WTC11 (cell line): ENCODE measurements around the gene ARL15.

Experiments
- ATF6 ChIP-seq: sonication (generic); formaldehyde crosslinking; IDR thresholded peaks from 2 replicates; pipeline ENCODE4 v1.8.1; 2023; ENCODE audit warnings: mild to moderate bottlenecking, missing genetic modification reagents
- CREB1 ChIP-seq: sonication (generic); formaldehyde crosslinking; IDR thresholded peaks from 2 replicates; pipeline ENCODE4 v1.8.0; 2023; ENCODE audit warnings: mild to moderate bottlenecking, missing genetic modification reagents
- CTCF ChIP-seq: fragments of 200-600 bp; IDR thresholded peaks from 2 replicates; pipeline ENCODE4 v1.8.0; 2022; ENCODE audit warnings: antibody characterized with exemption
- ETV6 ChIP-seq: sonication (generic); formaldehyde crosslinking; IDR thresholded peaks from 2 replicates; pipeline ENCODE4 v1.8.1; 2022; ENCODE audit warnings: mild to moderate bottlenecking, missing genetic modification reagents
- GABPB1 ChIP-seq: sonication (generic); formaldehyde crosslinking; IDR thresholded peaks from 2 replicates; pipeline ENCODE4 v1.8.1; 2023; ENCODE audit warnings: mild to moderate bottlenecking, missing genetic modification reagents
- JUN ChIP-seq: sonication (generic); formaldehyde crosslinking; IDR thresholded peaks from 2 replicates; pipeline ENCODE4 v1.8.0; 2023; ENCODE audit warnings: mild to moderate bottlenecking, missing genetic modification reagents
- NFE2L1 ChIP-seq: sonication (generic); formaldehyde crosslinking; IDR thresholded peaks from 2 replicates; pipeline ENCODE4 v1.8.1; 2023; ENCODE audit warnings: missing genetic modification reagents
- NR2C2 ChIP-seq: sonication (generic); formaldehyde crosslinking; IDR thresholded peaks from 2 replicates; pipeline ENCODE4 v1.8.0; 2022; ENCODE audit warnings: mild to moderate bottlenecking, missing genetic modification reagents
- SOX15 ChIP-seq: fragments of 250-450 bp; sonication (Bioruptor Pico); IDR thresholded peaks from 2 replicates; pipeline ENCODE4 v1.9.0; 2021; ENCODE audit warnings: mild to moderate bottlenecking
- TEAD4 ChIP-seq: sonication (generic); formaldehyde crosslinking; IDR thresholded peaks from 2 replicates; pipeline ENCODE4 v1.8.0; 2022; ENCODE audit warnings: mild to moderate bottlenecking, missing genetic modification reagents
- ZNF416 ChIP-seq: fragments of 250-450 bp; sonication (Bioruptor Pico); IDR thresholded peaks from 2 replicates; pipeline ENCODE4 v1.9.0; 2021; ENCODE audit warnings: mild to moderate bottlenecking, inconsistent platforms
- TF ChIP-seq, protein P1 (sequence below): sonication (generic); formaldehyde crosslinking; IDR thresholded peaks from 2 replicates; pipeline ENCODE4 v1.8.0; 2022; ENCODE audit warnings: mild to moderate bottlenecking, missing genetic modification reagents
- TF ChIP-seq, protein P2 (sequence below): sonication (generic); formaldehyde crosslinking; IDR thresholded peaks from 2 replicates; pipeline ENCODE4 v1.8.0; 2023; ENCODE audit warnings: mild to moderate bottlenecking, missing genetic modification reagents
- TF ChIP-seq, protein P3 (sequence below): sonication (generic); formaldehyde crosslinking; IDR thresholded peaks from 2 replicates; pipeline ENCODE4 v1.8.1; 2023; ENCODE audit warnings: mild to moderate bottlenecking, missing genetic modification reagents, moderate library complexity

- TF ChIP-seq GABPB1: no peak
- TF ChIP-seq, protein P1, sequence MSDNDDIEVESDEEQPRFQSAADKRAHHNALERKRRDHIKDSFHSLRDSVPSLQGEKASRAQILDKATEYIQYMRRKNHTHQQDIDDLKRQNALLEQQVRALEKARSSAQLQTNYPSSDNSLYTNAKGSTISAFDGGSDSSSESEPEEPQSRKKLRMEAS (CRISPR knock-in tag): no peak
- TF ChIP-seq, protein P2, sequence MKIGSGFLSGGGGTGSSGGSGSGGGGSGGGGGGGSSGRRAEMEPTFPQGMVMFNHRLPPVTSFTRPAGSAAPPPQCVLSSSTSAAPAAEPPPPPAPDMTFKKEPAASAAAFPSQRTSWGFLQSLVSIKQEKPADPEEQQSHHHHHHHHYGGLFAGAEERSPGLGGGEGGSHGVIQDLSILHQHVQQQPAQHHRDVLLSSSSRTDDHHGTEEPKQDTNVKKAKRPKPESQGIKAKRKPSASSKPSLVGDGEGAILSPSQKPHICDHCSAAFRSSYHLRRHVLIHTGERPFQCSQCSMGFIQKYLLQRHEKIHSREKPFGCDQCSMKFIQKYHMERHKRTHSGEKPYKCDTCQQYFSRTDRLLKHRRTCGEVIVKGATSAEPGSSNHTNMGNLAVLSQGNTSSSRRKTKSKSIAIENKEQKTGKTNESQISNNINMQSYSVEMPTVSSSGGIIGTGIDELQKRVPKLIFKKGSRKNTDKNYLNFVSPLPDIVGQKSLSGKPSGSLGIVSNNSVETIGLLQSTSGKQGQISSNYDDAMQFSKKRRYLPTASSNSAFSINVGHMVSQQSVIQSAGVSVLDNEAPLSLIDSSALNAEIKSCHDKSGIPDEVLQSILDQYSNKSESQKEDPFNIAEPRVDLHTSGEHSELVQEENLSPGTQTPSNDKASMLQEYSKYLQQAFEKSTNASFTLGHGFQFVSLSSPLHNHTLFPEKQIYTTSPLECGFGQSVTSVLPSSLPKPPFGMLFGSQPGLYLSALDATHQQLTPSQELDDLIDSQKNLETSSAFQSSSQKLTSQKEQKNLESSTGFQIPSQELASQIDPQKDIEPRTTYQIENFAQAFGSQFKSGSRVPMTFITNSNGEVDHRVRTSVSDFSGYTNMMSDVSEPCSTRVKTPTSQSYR (CRISPR knock-in tag): no peak
- TF ChIP-seq ETV6 (CRISPR knock-in tag): no peak
- TF ChIP-seq TEAD4 (CRISPR knock-in tag): no peak
- TF ChIP-seq JUN (CRISPR knock-in tag): no peak
- no peak for TF ChIP-seq NFE2L1 (CRISPR knock-in tag)
- no peak for TF ChIP-seq CTCF
- TF ChIP-seq, protein P3, sequence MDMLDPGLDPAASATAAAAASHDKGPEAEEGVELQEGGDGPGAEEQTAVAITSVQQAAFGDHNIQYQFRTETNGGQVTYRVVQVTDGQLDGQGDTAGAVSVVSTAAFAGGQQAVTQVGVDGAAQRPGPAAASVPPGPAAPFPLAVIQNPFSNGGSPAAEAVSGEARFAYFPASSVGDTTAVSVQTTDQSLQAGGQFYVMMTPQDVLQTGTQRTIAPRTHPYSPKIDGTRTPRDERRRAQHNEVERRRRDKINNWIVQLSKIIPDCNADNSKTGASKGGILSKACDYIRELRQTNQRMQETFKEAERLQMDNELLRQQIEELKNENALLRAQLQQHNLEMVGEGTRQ: no peak
- no peak for TF ChIP-seq CREB1 (CRISPR knock-in tag)
- TF ChIP-seq ZNF416 (CRISPR knock-in tag): no peak
- no peak for TF ChIP-seq ATF6 (CRISPR knock-in tag)
- no peak for TF ChIP-seq NR2C2 (CRISPR knock-in tag)
- no peak for TF ChIP-seq SOX15 (CRISPR knock-in tag)
Observed at GRCh38 chr5:53994148-53994547, 316.2 kb downstream of the ARL15 start.
